HUES6 (cell line): ENCODE results near the gene SERAC1.

Source experiments
- H3K27ac ChIP-seq: 2 replicates; pipeline ENCODE4 v1.7.0; 2013; ENCODE audit warnings: low read depth, mild to moderate bottlenecking, low read length, inconsistent platforms
- H3K27me3 ChIP-seq: 2 replicates; pipeline ENCODE4 v1.6.1; 2013; ENCODE audit warnings: low read length; ENCODE audit not compliant: control insufficient read depth, insufficient read depth
- H3K36me3 ChIP-seq: 2 replicates; pipeline ENCODE4 v1.6.1; 2013; ENCODE audit warnings: low read length; ENCODE audit not compliant: control insufficient read depth, insufficient read depth
- H3K4me1 ChIP-seq: 2 replicates; pipeline ENCODE4 v1.6.1; 2013; ENCODE audit warnings: low read length; ENCODE audit not compliant: control insufficient read depth, insufficient read depth
- H3K4me3 ChIP-seq: 2 replicates; pipeline ENCODE4 v1.5.1; 2013; ENCODE audit warnings: low read depth, low read length
- H3K9ac ChIP-seq: one replicate; pipeline ENCODE4 v1.6.1; 2013; ENCODE audit warnings: mild to moderate bottlenecking, low read length
- H3K9me3 ChIP-seq: 2 replicates; pipeline ENCODE4 v1.6.1; 2013; ENCODE audit warnings: low read depth, low read length; ENCODE audit not compliant: control insufficient read depth, insufficient read depth

Gene SERAC1

GRCh38 chr6:158092806-158093205 lies 75.3 kb downstream of the SERAC1 start:
- Histone ChIP-seq H3K4me1 (no peaks in the 10 kb centered on the region), H3K9ac (no peak overlapping the region), H3K9me3 (no peaks in the 10 kb centered on the region), H3K27me3 (no peaks in the 10 kb centered on the region), H3K4me3 (no peak overlapping the region), H3K27ac (no peak overlapping the region), H3K36me3 (peaks cover 44% of the 10 kb centered on the region)

GRCh38 chr6:158087224-158087867 lies 80.7 kb downstream of the SERAC1 start:
- no peak overlapping the region for H3K4me3 ChIP-seq
- no peaks in the 10 kb centered on the region for H3K27me3 ChIP-seq
- H3K27ac ChIP-seq: no peak overlapping the region
- H3K36me3 ChIP-seq: peaks cover 61% of the 10 kb centered on the region
- H3K9ac ChIP-seq: no peak overlapping the region
- no peaks in the 10 kb centered on the region for H3K9me3 ChIP-seq
- no peaks in the 10 kb centered on the region for H3K4me1 ChIP-seq

GRCh38 chr6:158086504-158087223 lies 81.4 kb downstream of the SERAC1 start:
- Histone ChIP-seq H3K4me1 (no peaks in the 10 kb centered on the region), H3K9me3 (no peaks in the 10 kb centered on the region), H3K27ac (no peak overlapping the region), H3K27me3 (no peaks in the 10 kb centered on the region), H3K4me3 (no peak overlapping the region), H3K9ac (no peak overlapping the region), H3K36me3 (peaks cover 56% of the 10 kb centered on the region)

GRCh38 chr6:158086054-158086503 lies 82.0 kb downstream of the SERAC1 start:
- Histone ChIP-seq H3K4me3 (no peak overlapping the region), H3K27ac (no peak overlapping the region), H3K9ac (no peak overlapping the region)

GRCh38 chr6:158085261-158086053 lies 82.6 kb downstream of the SERAC1 start:
- H3K27ac ChIP-seq: no peak overlapping the region
- no peak overlapping the region for H3K9ac ChIP-seq
- no peak overlapping the region for H3K4me3 ChIP-seq
- peaks cover 61% of the 10 kb centered on the region for H3K36me3 ChIP-seq
- H3K9me3 ChIP-seq: no peaks in the 10 kb centered on the region
- H3K27me3 ChIP-seq: no peaks in the 10 kb centered on the region
- H3K4me1 ChIP-seq: no peaks in the 10 kb centered on the region

More at GRCh38 chr6:158086054-158086503, 82.0 kb downstream of the SERAC1 start:
- Histone ChIP-seq H3K9me3 (no peaks in the 10 kb centered on the region), H3K27me3 (no peaks in the 10 kb centered on the region), H3K4me1 (no peaks in the 10 kb centered on the region), H3K36me3 (peaks cover 59% of the 10 kb centered on the region)

GRCh38 chr6:158083455-158084325 lies 84.4 kb downstream of the SERAC1 start:
- Histone ChIP-seq H3K9me3 (no peaks in the 10 kb centered on the region), H3K36me3 (peaks cover 53% of the 10 kb centered on the region), H3K4me3 (no peak overlapping the region), H3K27ac (no peak overlapping the region), H3K9ac (no peak overlapping the region), H3K27me3 (no peaks in the 10 kb centered on the region), H3K4me1 (no peaks in the 10 kb centered on the region)

- H3K4me1 ChIP-seq: no peaks in the 10 kb centered on the region
- H3K27me3 ChIP-seq: no peaks in the 10 kb centered on the region
- H3K27ac ChIP-seq: no peak overlapping the region
- H3K4me3 ChIP-seq: no peak overlapping the region
- H3K36me3 ChIP-seq: peaks cover 56% of the 10 kb centered on the region
- no peaks in the 10 kb centered on the region for H3K9me3 ChIP-seq
- no peak overlapping the region for H3K9ac ChIP-seq
Measured at GRCh38 chr6:158081657-158081935, 86.5 kb downstream of the SERAC1 start.

GRCh38 chr6:158080849-158081656 lies 87.0 kb downstream of the SERAC1 start:
- H3K4me1 ChIP-seq: no peaks in the 10 kb centered on the region
- peaks cover 55% of the 10 kb centered on the region for H3K36me3 ChIP-seq
- H3K27me3 ChIP-seq: no peaks in the 10 kb centered on the region
- H3K4me3 ChIP-seq: no peak overlapping the region
- no peak overlapping the region for H3K9ac ChIP-seq
- H3K27ac ChIP-seq: no peak overlapping the region
- no peaks in the 10 kb centered on the region for H3K9me3 ChIP-seq

- Histone ChIP-seq H3K4me3 (no peak overlapping the region), H3K9ac (no peak overlapping the region), H3K36me3 (peaks cover 34% of the 10 kb centered on the region), H3K27ac (no peak overlapping the region), H3K9me3 (no peaks in the 10 kb centered on the region), H3K27me3 (no peaks in the 10 kb centered on the region), H3K4me1 (no peaks in the 10 kb centered on the region)
Measured at GRCh38 chr6:158078320-158078719, 89.7 kb downstream of the SERAC1 start.

GRCh38 chr6:158077676-158078075 lies 90.4 kb downstream of the SERAC1 start:
- Histone ChIP-seq H3K4me1 (no peaks in the 10 kb centered on the region), H3K4me3 (no peak overlapping the region), H3K27me3 (no peaks in the 10 kb centered on the region), H3K27ac (no peak overlapping the region), H3K36me3 (peaks cover 31% of the 10 kb centered on the region), H3K9me3 (no peaks in the 10 kb centered on the region), H3K9ac (no peak overlapping the region)
